GM12874 (cell line): ENCODE measurements around the gene CREB3L1.

ENCODE experiments used
- TF ChIP-seq, protein P1 (sequence below): IDR thresholded peaks from 2 replicates; pipeline ENCODE4 v1.5.1; 2011; ENCODE audit warnings: low read depth, mild to moderate bottlenecking, control low read depth, low read length, moderate library complexity; ENCODE audit not compliant: insufficient read depth

CREB3L1 gene

DNA sequence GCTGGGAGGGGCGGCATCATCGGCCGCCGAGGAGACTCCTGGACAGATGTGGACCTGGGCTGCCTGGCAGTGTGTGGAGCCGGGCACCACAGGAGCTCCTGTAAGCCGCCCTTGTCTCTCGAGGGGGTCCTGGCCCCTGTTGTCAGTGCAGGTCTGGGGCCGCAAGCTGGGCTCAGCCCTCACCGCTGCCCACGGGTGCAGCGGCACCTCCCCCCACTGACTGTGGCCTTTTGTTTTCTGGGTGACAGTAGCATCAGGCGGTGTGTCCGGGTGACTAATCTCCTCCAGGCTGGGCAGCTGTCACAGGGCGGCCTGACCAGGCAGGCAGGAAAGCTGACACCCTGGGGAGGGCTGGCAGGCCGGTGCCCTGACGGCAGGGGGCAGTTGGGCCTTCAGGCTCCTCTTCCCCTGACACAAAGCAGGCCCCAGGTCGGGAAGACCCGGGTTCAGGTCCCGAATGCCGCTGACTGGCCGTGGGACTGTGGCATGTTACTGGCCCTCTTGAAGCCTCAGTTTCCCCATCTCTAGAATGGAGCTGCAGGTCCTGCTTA, 86.1 kb downstream of the CREB3L1 start:
- TF ChIP-seq, protein P1, sequence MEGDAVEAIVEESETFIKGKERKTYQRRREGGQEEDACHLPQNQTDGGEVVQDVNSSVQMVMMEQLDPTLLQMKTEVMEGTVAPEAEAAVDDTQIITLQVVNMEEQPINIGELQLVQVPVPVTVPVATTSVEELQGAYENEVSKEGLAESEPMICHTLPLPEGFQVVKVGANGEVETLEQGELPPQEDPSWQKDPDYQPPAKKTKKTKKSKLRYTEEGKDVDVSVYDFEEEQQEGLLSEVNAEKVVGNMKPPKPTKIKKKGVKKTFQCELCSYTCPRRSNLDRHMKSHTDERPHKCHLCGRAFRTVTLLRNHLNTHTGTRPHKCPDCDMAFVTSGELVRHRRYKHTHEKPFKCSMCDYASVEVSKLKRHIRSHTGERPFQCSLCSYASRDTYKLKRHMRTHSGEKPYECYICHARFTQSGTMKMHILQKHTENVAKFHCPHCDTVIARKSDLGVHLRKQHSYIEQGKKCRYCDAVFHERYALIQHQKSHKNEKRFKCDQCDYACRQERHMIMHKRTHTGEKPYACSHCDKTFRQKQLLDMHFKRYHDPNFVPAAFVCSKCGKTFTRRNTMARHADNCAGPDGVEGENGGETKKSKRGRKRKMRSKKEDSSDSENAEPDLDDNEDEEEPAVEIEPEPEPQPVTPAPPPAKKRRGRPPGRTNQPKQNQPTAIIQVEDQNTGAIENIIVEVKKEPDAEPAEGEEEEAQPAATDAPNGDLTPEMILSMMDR = no peak

DNA sequence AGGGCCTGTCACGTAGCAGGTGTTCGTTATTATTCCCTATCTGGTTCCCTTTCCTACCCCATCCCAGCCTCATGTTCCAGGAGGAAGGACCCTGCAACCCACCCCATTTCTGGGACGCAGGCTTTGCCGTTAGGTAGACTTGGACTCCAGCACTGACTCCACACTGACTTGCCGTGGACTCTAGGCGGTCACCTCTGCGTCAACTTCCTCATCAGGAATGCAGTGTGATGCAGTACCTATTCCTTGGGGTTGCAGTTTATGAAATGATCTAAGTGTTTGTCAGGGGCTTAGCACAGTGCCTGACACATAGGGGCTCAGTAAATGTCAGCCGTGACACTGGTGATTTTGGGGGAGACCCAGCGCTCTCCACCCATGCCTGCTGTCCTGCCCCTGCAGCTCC, 86.6 kb downstream of the CREB3L1 start:
- TF ChIP-seq, protein P1 = no peak

DNA sequence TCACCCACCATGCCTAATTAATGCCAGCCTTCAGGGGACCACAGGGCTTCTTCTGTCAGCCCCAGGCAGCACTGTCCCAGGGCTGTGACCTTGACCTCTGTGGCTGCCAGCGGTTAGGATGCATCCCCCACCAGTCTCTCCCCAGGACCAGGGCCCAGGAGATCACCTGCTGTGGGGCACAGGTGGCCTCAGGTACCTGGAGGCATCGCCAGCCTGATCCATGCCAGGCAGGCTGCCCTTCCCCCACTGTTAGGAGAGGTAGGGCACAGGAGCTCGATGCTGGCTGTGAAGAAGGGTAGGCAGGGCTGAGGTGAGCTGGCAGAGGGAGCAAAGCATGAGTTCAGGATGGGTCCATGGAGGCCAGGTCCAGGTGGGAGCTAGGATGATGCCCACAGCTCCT, 87.3 kb downstream of the CREB3L1 start:
- TF ChIP-seq, protein P1 = no peak

DNA sequence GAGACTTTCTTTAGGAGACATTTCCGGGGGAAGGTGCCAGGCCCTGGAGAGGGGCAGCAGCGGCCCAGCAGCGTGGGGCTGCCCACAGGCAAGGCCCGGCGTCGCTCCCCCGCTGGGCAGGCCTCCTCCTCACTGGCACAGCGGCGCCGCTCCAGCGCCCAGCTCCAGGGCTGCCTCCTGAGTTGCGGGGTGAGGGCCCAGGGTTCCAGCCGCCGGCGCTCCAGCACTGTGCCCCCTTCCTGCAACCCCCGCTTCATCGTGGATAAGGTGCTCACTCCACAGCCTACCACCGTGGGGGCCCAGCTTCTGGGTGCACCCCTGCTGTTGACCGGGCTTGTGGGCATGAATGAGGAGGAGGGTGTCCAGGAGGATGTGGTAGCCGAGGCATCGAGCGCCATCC, 88.8 kb downstream of the CREB3L1 start:
- TF ChIP-seq, protein P1 = no peak

DNA sequence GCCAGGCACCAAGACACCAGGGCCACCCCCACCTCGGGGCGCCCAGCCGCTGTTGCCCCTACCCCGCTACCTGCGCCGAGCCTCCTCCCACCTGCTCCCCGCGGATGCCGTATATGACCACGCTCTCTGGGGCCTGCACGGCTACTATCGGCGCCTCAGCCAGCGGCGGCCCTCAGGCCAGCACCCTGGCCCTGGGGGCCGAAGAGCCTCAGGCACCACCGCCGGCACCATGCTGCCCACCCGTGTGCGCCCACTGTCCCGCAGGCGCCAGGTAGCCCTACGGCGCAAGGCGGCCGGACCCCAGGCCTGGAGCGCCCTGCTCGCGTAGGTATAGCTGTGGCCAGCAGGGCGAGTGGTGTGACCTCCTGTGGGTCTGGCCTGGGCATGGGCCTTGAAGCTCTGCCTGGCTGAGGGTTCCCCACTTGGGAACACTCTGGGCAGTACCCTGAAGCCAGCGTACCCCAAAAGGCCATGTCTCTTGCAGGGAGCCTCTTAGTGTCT, 89.2 kb downstream of the CREB3L1 start:
- TF ChIP-seq, protein P1 = no peak

DNA sequence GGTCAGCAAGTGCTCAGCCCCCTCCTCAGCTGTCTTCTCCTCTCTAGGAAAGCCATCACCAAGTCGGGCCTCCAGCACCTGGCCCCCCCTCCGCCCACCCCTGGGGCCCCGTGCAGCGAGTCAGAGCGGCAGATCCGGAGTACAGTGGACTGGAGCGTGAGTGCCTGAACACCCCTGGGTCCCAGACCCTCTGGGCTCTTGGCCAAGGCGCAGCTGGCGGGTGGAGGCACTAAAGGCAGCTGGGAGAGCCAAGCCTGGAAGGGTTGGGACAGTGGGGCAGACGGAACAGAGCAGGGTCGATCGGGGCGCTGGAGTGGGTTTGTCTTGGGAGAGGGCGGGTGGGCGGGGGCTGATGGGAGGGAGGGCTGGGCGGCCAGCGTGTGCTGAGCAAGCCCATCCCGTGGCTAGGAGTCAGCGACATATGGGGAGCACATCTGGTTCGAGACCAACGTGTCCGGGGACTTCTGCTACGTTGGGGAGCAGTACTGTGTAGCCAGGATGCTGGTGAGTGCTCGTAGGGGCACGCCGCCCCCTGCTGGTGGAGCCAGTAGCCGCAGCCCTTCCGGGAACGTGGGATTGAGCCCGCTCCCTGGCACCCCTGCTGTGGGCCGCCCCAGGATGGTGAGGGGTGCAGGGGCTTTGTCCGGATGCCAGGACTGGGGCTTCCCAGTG, 89.9 kb downstream of the CREB3L1 start:
- TF ChIP-seq, protein P1 = peak; percentile 97

DNA sequence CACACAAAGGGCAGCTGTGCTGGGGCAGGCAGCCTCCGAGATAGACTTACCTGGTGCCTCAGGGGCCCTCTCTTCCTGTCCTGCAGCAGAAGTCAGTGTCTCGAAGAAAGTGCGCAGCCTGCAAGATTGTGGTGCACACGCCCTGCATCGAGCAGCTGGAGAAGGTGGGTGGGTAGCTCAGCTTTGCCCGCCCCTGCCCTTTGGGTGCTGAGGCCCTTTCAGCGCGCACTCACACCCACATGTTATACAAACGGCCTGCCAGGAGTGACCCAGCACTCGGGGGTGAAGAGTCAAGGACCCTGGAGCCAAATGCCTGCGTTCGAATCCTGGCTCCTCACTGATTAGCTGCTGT, 90.4 kb downstream of the CREB3L1 start:
- TF ChIP-seq, protein P1 = no peak
